Measurements from ENCODE around the gene EPHA2. TPM values are rescaled to one million over a fixed set of nuclear protein-coding genes. Genes with fewer than 3 reads are reported as not detected.

EPHA2 gene
- total and polyA plus RNA-seq, 7 experiments from 2014 or later, result 0.30 to 0.61 (median 0.59) TPM; not detected in 4

GRCh38 chr1:16180291-16180824, 24.5 kb upstream of the EPHA2 start:
- H3K27ac ChIP-seq (ENCODE audit: low read depth, low read length), result no peak overlapping the region
- H3K9me3 ChIP-seq (ENCODE audit: control insufficient read depth in 2 of 3, low read length in 3 of 3), result no peaks in the 10 kb centered on the region
- Mint-ChIP-seq H3K9me3 (no peaks in the 10 kb centered on the region), H3K27me3 (peaks cover 0 to 3% (median 0%) of the 10 kb centered on the region in 5 donors), H3K36me3 (no peaks in the 10 kb centered on the region), H3K4me3 (no peak overlapping the region), H3K27ac (no peak overlapping the region), H3K4me1 (peaks cover 0 to 3% (median 0%) of the 10 kb centered on the region in 7 donors)
- no peak for ATAC-seq
- no peaks in the 10 kb centered on the region for H3K4me1 ChIP-seq (ENCODE audit: control insufficient read depth in 2 of 2, insufficient read depth in 2 of 2, low read length in 2 of 2)
- ChIA-PET CTCF (interaction anchor here (1.1 to 1.9 kb wide), 2 partner anchors 12 to 101 kb away, joined by 4 to 8 read pairs; no protein-coding TSS in a partner anchor), POLR2A (no interaction called here)
- H3K36me3 ChIP-seq (ENCODE audit: control insufficient read depth in 2 of 3, insufficient read depth in 3 of 3, low read length in 3 of 3), result no peaks in the 10 kb centered on the region
- no peak overlapping the region for H3K4me3 ChIP-seq (ENCODE audit: low read length)
- intact Hi-C loops (cut with micrococcal nuclease), result no loop called here
- DNase-seq, result no peak
- no peaks in the 10 kb centered on the region for H3K27me3 ChIP-seq (ENCODE audit: control insufficient read depth in 2 of 2, insufficient read depth in 2 of 2, low read length in 2 of 2)

- H3K9me3 ChIP-seq (ENCODE audit: control insufficient read depth in 2 of 3, low read length in 3 of 3), result no peaks in the 10 kb centered on the region
- ChIA-PET CTCF (interaction anchor here (0.9 kb wide), 1 partner anchor 10 kb away, joined by 5 read pairs; no protein-coding TSS in a partner anchor), POLR2A (no interaction called here)
- peaks cover 0 to 3% (median 0%) of the 10 kb centered on the region in 7 donors for H3K4me1 Mint-ChIP-seq
- no peak overlapping the region for H3K4me3 ChIP-seq (ENCODE audit: low read length)
- H3K36me3 Mint-ChIP-seq, result no peaks in the 10 kb centered on the region
- H3K27ac ChIP-seq (ENCODE audit: low read depth, low read length), result no peak overlapping the region
- H3K27me3 ChIP-seq (ENCODE audit: control insufficient read depth in 2 of 2, insufficient read depth in 2 of 2, low read length in 2 of 2), result no peaks in the 10 kb centered on the region
- no peak overlapping the region for H3K4me3 Mint-ChIP-seq
- H3K4me1 ChIP-seq (ENCODE audit: control insufficient read depth in 2 of 2, insufficient read depth in 2 of 2, low read length in 2 of 2), result no peaks in the 10 kb centered on the region
- H3K9me3 Mint-ChIP-seq, result no peaks in the 10 kb centered on the region
- no peak overlapping the region for H3K27ac Mint-ChIP-seq
- DNase-seq (no peak), ATAC-seq (no peak)
- intact Hi-C loops (cut with micrococcal nuclease), result no loop called here
- no peaks in the 10 kb centered on the region for H3K36me3 ChIP-seq (ENCODE audit: control insufficient read depth in 2 of 3, insufficient read depth in 3 of 3, low read length in 3 of 3)
- H3K27me3 Mint-ChIP-seq, result peaks cover 0 to 3% (median 0%) of the 10 kb centered on the region in 5 donors
Measured at GRCh38 chr1:16178596-16179497, 23.0 kb upstream of the EPHA2 start.

- Histone ChIP-seq H3K27me3 (ENCODE audit: control insufficient read depth in 2 of 2, insufficient read depth in 2 of 2, low read length in 2 of 2) (no peaks in the 10 kb centered on the region), H3K27ac (ENCODE audit: low read depth, low read length) (no peak overlapping the region), H3K36me3 (ENCODE audit: control insufficient read depth in 2 of 3, insufficient read depth in 3 of 3, low read length in 3 of 3) (no peaks in the 10 kb centered on the region), H3K4me1 (ENCODE audit: control insufficient read depth in 2 of 2, insufficient read depth in 2 of 2, low read length in 2 of 2) (no peaks in the 10 kb centered on the region), H3K4me3 (ENCODE audit: low read length) (no peak overlapping the region), H3K9me3 (ENCODE audit: control insufficient read depth in 2 of 3, low read length in 3 of 3) (no peaks in the 10 kb centered on the region)
- no peak for ATAC-seq
- Mint-ChIP-seq H3K36me3 (no peaks in the 10 kb centered on the region), H3K4me3 (no peak overlapping the region), H3K27me3 (peaks cover 0 to 3% (median 0%) of the 10 kb centered on the region in 5 donors), H3K27ac (peak overlapping the region in 1 of 9 donors; percentile 31), H3K4me1 (peaks cover 0 to 3% (median 0%) of the 10 kb centered on the region in 7 donors), H3K9me3 (no peaks in the 10 kb centered on the region)
- no peak for DNase-seq
- intact Hi-C loops (cut with micrococcal nuclease), result no loop called here
- ChIA-PET POLR2A (no interaction called here), CTCF (interaction anchor here (0.5 kb wide), 1 partner anchor 373 kb away, joined by 4 read pairs; no protein-coding TSS in a partner anchor)
Measured at GRCh38 chr1:16177306-16177705, 21.4 kb upstream of the EPHA2 start.

- H3K4me3 ChIP-seq (ENCODE audit: low read length), result no peak overlapping the region
- intact Hi-C loops (cut with micrococcal nuclease), result no loop called here
- ATAC-seq (no peak), DNase-seq (no peak)
- no peaks in the 10 kb centered on the region for H3K36me3 Mint-ChIP-seq
- H3K27ac Mint-ChIP-seq, result peak overlapping the region in 2 of 9 donors; percentile 66 to 69
- H3K9me3 Mint-ChIP-seq, result no peaks in the 10 kb centered on the region
- H3K4me1 ChIP-seq (ENCODE audit: control insufficient read depth in 2 of 2, insufficient read depth in 2 of 2, low read length in 2 of 2), result no peaks in the 10 kb centered on the region
- H3K4me3 Mint-ChIP-seq, result no peak overlapping the region
- peaks cover 0 to 3% (median 0%) of the 10 kb centered on the region in 7 donors for H3K4me1 Mint-ChIP-seq
- CTCF ChIA-PET, result no interaction called here
- H3K27ac ChIP-seq (ENCODE audit: low read depth, low read length), result no peak overlapping the region
- no peaks in the 10 kb centered on the region for H3K36me3 ChIP-seq (ENCODE audit: control insufficient read depth in 2 of 3, insufficient read depth in 3 of 3, low read length in 3 of 3)
- H3K27me3 Mint-ChIP-seq, result peaks cover 0 to 3% (median 0%) of the 10 kb centered on the region in 5 donors
- POLR2A ChIA-PET, result no interaction called here
- no peaks in the 10 kb centered on the region for H3K27me3 ChIP-seq (ENCODE audit: control insufficient read depth in 2 of 2, insufficient read depth in 2 of 2, low read length in 2 of 2)
- no peaks in the 10 kb centered on the region for H3K9me3 ChIP-seq (ENCODE audit: control insufficient read depth in 2 of 3, low read length in 3 of 3)
Measured at GRCh38 chr1:16176653-16177052, 20.8 kb upstream of the EPHA2 start.

- H3K27ac Mint-ChIP-seq, result peak overlapping the region in 3 of 9 donors; percentile 23 to 69 (median 66)
- no peak for ATAC-seq
Measured at GRCh38 chr1:16175610-16176553, 20.0 kb upstream of the EPHA2 start.

GRCh38 chr1:16174886-16175598, 19.2 kb upstream of the EPHA2 start:
- Histone ChIP-seq H3K27ac (ENCODE audit: low read depth, low read length) (no peak overlapping the region), H3K4me3 (ENCODE audit: low read length) (no peak overlapping the region), H3K4me1 (ENCODE audit: control insufficient read depth in 2 of 2, insufficient read depth in 2 of 2, low read length in 2 of 2) (no peaks in the 10 kb centered on the region), H3K27me3 (ENCODE audit: control insufficient read depth in 2 of 2, insufficient read depth in 2 of 2, low read length in 2 of 2) (no peaks in the 10 kb centered on the region), H3K36me3 (ENCODE audit: control insufficient read depth in 2 of 3, insufficient read depth in 3 of 3, low read length in 3 of 3) (no peaks in the 10 kb centered on the region), H3K9me3 (ENCODE audit: control insufficient read depth in 2 of 3, low read length in 3 of 3) (no peaks in the 10 kb centered on the region)
- intact Hi-C loops (cut with micrococcal nuclease), result no loop called here
- Mint-ChIP-seq H3K9me3 (no peaks in the 10 kb centered on the region), H3K4me3 (no peak overlapping the region), H3K36me3 (no peaks in the 10 kb centered on the region), H3K27me3 (peaks cover 0 to 11% (median 0%) of the 10 kb centered on the region in 5 donors), H3K4me1 (peaks cover 0 to 5% (median 3%) of the 10 kb centered on the region in 7 donors), H3K27ac (no peak overlapping the region)
- ChIA-PET CTCF (interaction anchor here (0.7 kb wide), 1 partner anchor 96 kb away, joined by 3 read pairs; no protein-coding TSS in a partner anchor), POLR2A (no interaction called here)
- no peak for DNase-seq
- ATAC-seq, result no peak

More at GRCh38 chr1:16175610-16176553, 20.0 kb upstream of the EPHA2 start:
- CTCF ChIA-PET, result interaction anchor here (0.7 kb wide), 1 partner anchor 97 kb away, joined by 3 read pairs; no protein-coding TSS in a partner anchor
- H3K27me3 ChIP-seq (ENCODE audit: control insufficient read depth in 2 of 2, insufficient read depth in 2 of 2, low read length in 2 of 2), result no peaks in the 10 kb centered on the region
- H3K4me1 ChIP-seq (ENCODE audit: control insufficient read depth in 2 of 2, insufficient read depth in 2 of 2, low read length in 2 of 2), result no peaks in the 10 kb centered on the region
- Mint-ChIP-seq H3K27me3 (peaks cover 0 to 6% (median 0%) of the 10 kb centered on the region in 5 donors), H3K36me3 (no peaks in the 10 kb centered on the region), H3K4me3 (peak overlapping the region in 1 of 10 donors; percentile 13), H3K4me1 (peaks cover 0 to 4% (median 0%) of the 10 kb centered on the region in 7 donors), H3K9me3 (no peaks in the 10 kb centered on the region)
- H3K36me3 ChIP-seq (ENCODE audit: control insufficient read depth in 2 of 3, insufficient read depth in 3 of 3, low read length in 3 of 3), result no peaks in the 10 kb centered on the region
- DNase-seq, result no peak
- POLR2A ChIA-PET, result no interaction called here
- no peak overlapping the region for H3K27ac ChIP-seq (ENCODE audit: low read depth, low read length)
- no peak overlapping the region for H3K4me3 ChIP-seq (ENCODE audit: low read length)
- no peaks in the 10 kb centered on the region for H3K9me3 ChIP-seq (ENCODE audit: control insufficient read depth in 2 of 3, low read length in 3 of 3)
- intact Hi-C loops (cut with micrococcal nuclease), result no loop called here
